ENCODE results near the gene PTK6. TPM values are rescaled to one million over a fixed set of nuclear protein-coding genes. Genes with fewer than 3 reads are reported as not detected.

Gene PTK6
- total RNA-seq, 1 donor from 2014 or later, result not detected

GRCh38 chr20:63507083-63507743 is 30.0 kb downstream of the PTK6 start:
- Histone ChIP-seq H3K27ac (replicated peaks) (no peak overlapping the region), H3K27me3 (ENCODE audit: low read depth) (peaks cover 25% of the 10 kb centered on the region), H3K4me3 (no peak overlapping the region), H3K4me1 (peaks cover 17% of the 10 kb centered on the region), H3K36me3 (no peaks in the 10 kb centered on the region), H3K9me3 (replicated peaks) (peaks cover 23% of the 10 kb centered on the region)
- TF ChIP-seq CTCF (IDR thresholded peaks at IDR 0.05; ENCODE audit: borderline replicate concordance), result no peak
- no peak for DNase-seq
- intact Hi-C loops (cut with micrococcal nuclease), result no loop called here

GRCh38 chr20:63505723-63506122 is 31.5 kb downstream of the PTK6 start:
- no peak overlapping the region for H3K4me3 ChIP-seq
- H3K36me3 ChIP-seq, result no peaks in the 10 kb centered on the region
- TF ChIP-seq CTCF (IDR thresholded peaks at IDR 0.05; ENCODE audit: borderline replicate concordance), result no peak
- H3K4me1 ChIP-seq, result peaks cover 30% of the 10 kb centered on the region
- no peak overlapping the region for H3K27ac ChIP-seq (replicated peaks)
- peaks cover 23% of the 10 kb centered on the region for H3K9me3 ChIP-seq (replicated peaks)
- no peak for DNase-seq
- intact Hi-C loops (cut with micrococcal nuclease), result no loop called here
- H3K27me3 ChIP-seq (ENCODE audit: low read depth), result peaks cover 40% of the 10 kb centered on the region

GRCh38 chr20:63505281-63505680 is 31.9 kb downstream of the PTK6 start:
- H3K4me1 ChIP-seq, result peaks cover 35% of the 10 kb centered on the region
- no peaks in the 10 kb centered on the region for H3K36me3 ChIP-seq
- H3K27ac ChIP-seq (replicated peaks), result no peak overlapping the region
- no peak overlapping the region for H3K4me3 ChIP-seq
- DNase-seq, result no peak
- H3K9me3 ChIP-seq (replicated peaks), result peaks cover 23% of the 10 kb centered on the region
- H3K27me3 ChIP-seq (ENCODE audit: low read depth), result peaks cover 45% of the 10 kb centered on the region
- no peak for TF ChIP-seq CTCF (IDR thresholded peaks at IDR 0.05; ENCODE audit: borderline replicate concordance)
- intact Hi-C loops (cut with micrococcal nuclease), result no loop called here

GRCh38 chr20:63504642-63505041 is 32.5 kb downstream of the PTK6 start:
- H3K4me1 ChIP-seq, result peaks cover 37% of the 10 kb centered on the region
- H3K9me3 ChIP-seq (replicated peaks), result peaks cover 23% of the 10 kb centered on the region
- TF ChIP-seq CTCF (IDR thresholded peaks at IDR 0.05; ENCODE audit: borderline replicate concordance), result no peak
- no peak overlapping the region for H3K27ac ChIP-seq (replicated peaks)
- no peaks in the 10 kb centered on the region for H3K36me3 ChIP-seq
- DNase-seq, result no peak
- intact Hi-C loops (cut with micrococcal nuclease), result no loop called here
- peaks cover 51% of the 10 kb centered on the region for H3K27me3 ChIP-seq (ENCODE audit: low read depth)
- H3K4me3 ChIP-seq, result no peak overlapping the region

- no peak for DNase-seq
- H3K36me3 ChIP-seq, result no peaks in the 10 kb centered on the region
- peaks cover 23% of the 10 kb centered on the region for H3K9me3 ChIP-seq (replicated peaks)
- TF ChIP-seq CTCF (IDR thresholded peaks at IDR 0.05; ENCODE audit: borderline replicate concordance), result no peak
- H3K27me3 ChIP-seq (ENCODE audit: low read depth), result peaks cover 62% of the 10 kb centered on the region
- no peak overlapping the region for H3K4me3 ChIP-seq
- peak overlapping the region; percentile 5 for H3K27ac ChIP-seq (replicated peaks)
- intact Hi-C loops (cut with micrococcal nuclease), result no loop called here
- peaks cover 39% of the 10 kb centered on the region for H3K4me1 ChIP-seq
Measured at GRCh38 chr20:63503524-63503923, 33.7 kb downstream of the PTK6 start.

Data from left ventricle myocardium inferior (tissue), 1 donor.